G401.6 (cell line): ENCODE measurements around the gene COG5.

Experiments used
- FAIRE-seq: peaks from 2 replicates; lab custom pipeline; 2012; peaks lifted over from hg19 to GRCh38; lab: Jason Lieb, UNC

Gene COG5

GRCh38 chr7:107505997-107506673 lies 57.6 kb downstream of the COG5 start:
- no peak for FAIRE-seq

DNA sequence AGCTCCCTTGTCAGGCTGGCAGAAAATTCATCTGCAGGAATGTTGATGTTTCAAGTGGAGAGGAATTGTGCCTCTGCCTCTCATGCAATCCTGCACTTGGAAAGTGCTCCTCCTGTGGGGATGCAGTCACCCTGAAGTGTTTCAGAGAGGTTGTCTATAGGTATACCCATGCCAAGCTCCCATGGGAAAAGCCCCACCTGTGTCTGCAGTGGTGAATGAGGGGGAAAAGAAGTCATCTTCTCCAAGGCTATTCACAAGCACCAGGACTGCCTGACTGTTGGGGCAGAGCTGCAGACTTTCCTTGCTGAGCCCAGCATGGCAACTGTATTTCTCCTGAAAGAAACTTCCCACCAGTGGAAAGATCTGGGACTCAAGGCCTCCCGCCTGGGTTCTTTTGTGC lies 58.4 kb downstream of the COG5 start:
- FAIRE-seq, result no peak

- FAIRE-seq, result no peak
Measured at GRCh38 chr7:107503687-107504086, 60.0 kb downstream of the COG5 start.

DNA sequence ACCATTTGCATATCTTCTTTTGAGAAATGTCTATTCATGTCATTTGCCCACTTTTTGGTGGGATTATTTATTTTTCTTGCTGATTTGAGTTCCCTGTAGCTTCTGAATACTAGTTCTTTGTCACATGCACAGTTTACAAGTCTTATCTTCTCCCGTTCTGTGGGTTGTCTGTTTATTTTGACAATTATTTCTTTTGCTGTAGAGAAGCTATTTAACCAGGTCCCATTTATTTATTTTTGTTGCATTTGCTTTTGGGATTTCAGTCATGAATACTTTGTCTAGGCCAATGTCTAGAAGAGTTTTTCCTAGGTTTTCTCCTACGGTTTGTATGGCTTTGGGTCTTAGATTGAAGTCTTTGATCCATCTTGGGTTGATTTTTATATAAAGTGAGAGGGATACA lies 60.9 kb downstream of the COG5 start:
- no peak for FAIRE-seq

DNA sequence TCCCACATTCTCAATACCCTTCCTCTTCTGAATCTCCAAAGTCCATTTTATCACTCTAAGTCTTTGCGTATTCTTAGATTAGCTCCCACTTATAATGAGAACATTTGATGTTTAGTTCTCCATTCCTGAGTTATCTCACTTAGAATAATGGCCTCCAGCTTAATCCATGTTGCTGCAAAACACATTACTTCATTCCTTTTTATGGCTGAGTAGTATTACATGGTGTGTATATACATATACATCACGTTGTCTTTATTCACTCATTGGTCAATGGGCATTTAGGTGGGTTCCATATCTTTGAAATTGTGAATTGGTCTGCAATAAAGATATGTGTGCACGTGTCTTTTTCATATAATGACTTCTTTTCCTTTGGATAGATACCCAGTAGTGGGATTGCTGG lies 61.6 kb downstream of the COG5 start:
- FAIRE-seq, result no peak

- peak; percentile 92 for FAIRE-seq
Measured at GRCh38 chr7:107501593-107501992, 62.1 kb downstream of the COG5 start.

GRCh38 chr7:107499731-107500130 lies 64.0 kb downstream of the COG5 start:
- FAIRE-seq, result no peak

GRCh38 chr7:107495516-107495915 lies 68.2 kb downstream of the COG5 start:
- FAIRE-seq, result no peak

GRCh38 chr7:107494884-107495283 lies 68.8 kb downstream of the COG5 start:
- no peak for FAIRE-seq

- FAIRE-seq, result no peak
Measured at GRCh38 chr7:107494315-107494751, 69.4 kb downstream of the COG5 start.

GRCh38 chr7:107492875-107493274 lies 70.8 kb downstream of the COG5 start:
- no peak for FAIRE-seq

- FAIRE-seq, result peak; percentile 44
Measured at GRCh38 chr7:107486041-107486440, 77.7 kb downstream of the COG5 start.

GRCh38 chr7:107482571-107482970 lies 81.1 kb downstream of the COG5 start:
- FAIRE-seq, result peak; percentile 23

DNA sequence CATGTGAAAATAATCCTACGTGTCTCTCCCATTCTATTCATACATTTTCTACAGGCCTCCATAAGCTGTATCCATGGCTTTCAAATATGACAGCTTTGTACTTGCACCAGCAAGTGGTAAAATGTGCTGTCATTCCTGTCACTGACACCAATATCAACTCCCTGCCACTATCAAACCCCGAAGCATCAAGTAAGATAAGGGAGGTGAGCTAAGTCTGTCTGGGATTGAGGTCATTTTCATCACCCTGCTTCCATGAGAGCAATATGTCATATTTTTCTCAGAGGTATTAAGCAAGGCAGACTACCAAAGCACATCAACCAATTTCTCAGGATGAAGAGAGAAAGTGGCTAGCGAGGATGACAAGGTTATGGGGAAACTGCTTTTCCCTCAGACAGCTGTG lies 82.8 kb downstream of the COG5 start:
- no peak for FAIRE-seq

GRCh38 chr7:107479303-107479702 lies 84.4 kb downstream of the COG5 start:
- no peak for FAIRE-seq

- no peak for FAIRE-seq
Measured at GRCh38 chr7:107474104-107474521, 89.6 kb downstream of the COG5 start.

- no peak for FAIRE-seq
Measured at GRCh38 chr7:107472116-107472515, 91.6 kb downstream of the COG5 start.

DNA sequence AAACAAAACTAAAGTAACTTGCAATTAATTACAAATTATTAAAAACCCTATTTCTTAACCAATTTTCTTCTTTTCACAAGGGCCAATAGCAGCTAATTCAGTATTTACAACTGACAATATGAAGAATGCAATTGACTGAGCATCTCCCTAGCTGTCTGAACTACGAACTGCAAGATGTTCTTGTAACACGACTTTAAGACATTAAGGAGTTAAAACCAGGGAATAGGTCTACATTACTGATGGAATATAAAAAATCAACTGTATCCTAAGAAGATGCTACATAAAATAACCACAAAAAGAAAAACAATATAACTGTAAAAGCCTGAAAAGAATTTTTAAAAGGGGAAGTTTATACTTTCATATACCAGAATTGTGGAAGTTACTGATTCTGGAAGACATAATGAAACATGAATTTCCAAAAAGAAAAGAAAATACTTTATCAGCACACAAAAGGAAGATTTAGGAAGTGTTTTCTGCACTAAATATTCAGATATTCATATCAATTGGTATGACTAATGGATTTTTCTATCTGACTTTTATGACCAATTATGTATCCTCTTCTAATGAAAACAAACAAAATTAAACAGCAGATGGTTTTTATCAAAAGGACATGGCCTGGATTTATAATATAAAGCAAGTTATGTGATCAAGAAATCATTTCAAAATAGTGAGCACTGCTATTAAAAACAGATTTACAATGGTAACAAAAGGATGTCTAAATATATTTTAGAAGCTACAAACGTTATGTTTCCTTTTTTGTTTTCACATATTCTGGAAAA lies 92.2 kb downstream of the COG5 start:
- FAIRE-seq, result peak; percentile 63

GRCh38 chr7:107469929-107470328 lies 93.8 kb downstream of the COG5 start, which contains the start of gene GPR22:
TSS of gene GPR22 (plus strand) at chr7:107470057. CDS start at chr7:107474061, 4,004 bp downstream.
- FAIRE-seq, result no peak

DNA sequence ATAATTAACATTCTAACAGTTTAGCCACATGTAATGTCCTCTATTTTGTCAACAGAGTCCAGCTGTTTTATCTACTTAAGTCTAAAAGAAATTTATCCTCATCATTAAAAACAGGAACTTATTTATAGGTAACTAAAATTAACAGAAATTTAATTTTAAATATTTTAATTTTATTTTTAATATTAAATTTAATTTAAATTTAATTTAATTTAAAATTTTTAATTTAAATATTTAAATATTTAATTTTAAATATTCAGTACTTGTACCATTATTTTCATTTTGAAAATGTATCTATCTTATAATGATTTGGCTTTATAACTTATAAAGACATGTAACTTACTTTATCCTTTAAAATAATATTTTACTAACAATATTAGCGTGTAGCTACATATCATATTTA lies 94.9 kb downstream of the COG5 start:
- FAIRE-seq, result peak; percentile 98

- no peak for FAIRE-seq
Measured at GRCh38 chr7:107467972-107468371, 95.7 kb downstream of the COG5 start.

DNA sequence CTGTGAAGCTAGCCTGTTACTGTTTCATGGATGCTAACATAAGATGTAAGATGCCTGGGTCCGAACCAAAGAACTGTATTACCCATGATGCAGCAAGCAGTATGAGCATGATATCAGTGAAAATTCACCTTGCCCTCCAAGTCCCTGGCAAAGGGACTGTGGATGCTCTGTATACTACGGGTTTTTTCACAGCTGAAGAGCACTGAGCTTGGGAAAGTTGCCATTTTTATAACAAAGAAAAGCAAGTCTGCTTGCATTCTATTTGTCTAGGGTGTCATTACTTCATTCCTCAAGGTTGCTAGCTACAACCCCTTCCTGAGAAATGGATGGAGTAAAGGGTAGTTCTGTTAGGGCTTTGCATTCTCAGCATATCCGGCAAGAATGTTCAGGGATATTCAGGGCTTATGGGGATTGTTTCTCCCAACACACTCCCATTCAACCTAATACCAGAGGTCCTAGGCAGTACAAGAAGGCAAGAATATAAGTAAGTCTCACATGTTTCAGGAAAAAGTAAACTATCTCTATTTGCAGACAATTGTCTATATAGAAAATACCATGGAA lies 99.0 kb downstream of the COG5 start:
- FAIRE-seq, result no peak
